WTC11 (cell line): ENCODE results near the gene SDK2. TPM values are rescaled to one million over a fixed set of nuclear protein-coding genes. Genes with fewer than 3 reads are reported as not detected.

Experiments
- ATAC-seq: fragments of 200-7000 bp; cut with Tn5 transposase; 2 replicates; pipeline ENCODE4 v1.10.0; 2021; ENCODE audit warnings: mild to moderate bottlenecking, moderate library complexity
- CTCF ChIA-PET: fragments of 300-600 bp; sonication (Branson Sonifier 250); formaldehyde crosslinking; loops from one replicate; lab custom pipeline; 2021; ENCODE audit warnings: antibody characterized with exemption; lab: Charles Lee
- POLR2A ChIA-PET: fragments of 350-600 bp; sonication (Branson Sonifier 250); formaldehyde crosslinking; loops from one replicate; lab custom pipeline; 2021; ENCODE audit warnings: antibody characterized with exemption; lab: Charles Lee
- DNase-seq: peaks from one replicate; pipeline ENCODE4 v3.0.0; 2021; ENCODE audit warnings: low spot score
- H3K27ac Mint-ChIP-seq: 2 replicates; pipeline ENCODE4 v1.8.0; 2021; ENCODE audit warnings: mixed read lengths
- H3K27me3 Mint-ChIP-seq: 2 replicates; pipeline ENCODE4 v1.8.0; 2021; ENCODE audit warnings: low read depth, mild to moderate bottlenecking, moderate library complexity, mixed read lengths
- H3K36me3 Mint-ChIP-seq: 2 replicates; pipeline ENCODE4 v1.8.0; 2021; ENCODE audit warnings: mixed read lengths
- H3K4me1 Mint-ChIP-seq: 2 replicates; pipeline ENCODE4 v1.8.0; 2022; ENCODE audit warnings: mixed read lengths
- H3K4me3 Mint-ChIP-seq: 2 replicates; pipeline ENCODE4 v1.8.0; 2021; ENCODE audit warnings: mild to moderate bottlenecking, moderate library complexity, mixed read lengths
- H3K9me3 Mint-ChIP-seq: 2 replicates; pipeline ENCODE4 v1.8.0; 2021; ENCODE audit warnings: mixed read lengths
- AR ChIP-seq: fragments of 250-450 bp; sonication (Bioruptor Pico); IDR thresholded peaks from 2 replicates; pipeline ENCODE4 v1.9.0; 2021; ENCODE audit warnings: mild to moderate bottlenecking
- E2F1 ChIP-seq: sonication (generic); formaldehyde crosslinking; IDR thresholded peaks from 2 replicates; pipeline ENCODE4 v1.8.0; 2022; ENCODE audit warnings: mild to moderate bottlenecking, missing genetic modification reagents
- EMX1 ChIP-seq: fragments of 250-450 bp; sonication (Bioruptor Pico); IDR thresholded peaks from 2 replicates; pipeline ENCODE4 v1.8.0; 2021; ENCODE audit warnings: mild to moderate bottlenecking
- FOXJ3 ChIP-seq: sonication (generic); formaldehyde crosslinking; IDR thresholded peaks from 2 replicates; pipeline ENCODE4 v1.9.0; 2021; ENCODE audit warnings: missing genetic modification reagents, mild to moderate bottlenecking, borderline replicate concordance
- FOXK1 ChIP-seq: sonication (generic); formaldehyde crosslinking; IDR thresholded peaks from 2 replicates; pipeline ENCODE4 v1.8.0; 2022; ENCODE audit warnings: mild to moderate bottlenecking, moderate library complexity, missing genetic modification reagents
- GABPB1 ChIP-seq: sonication (generic); formaldehyde crosslinking; IDR thresholded peaks from 2 replicates; pipeline ENCODE4 v1.8.1; 2023; ENCODE audit warnings: mild to moderate bottlenecking, missing genetic modification reagents
- IRF2 ChIP-seq: sonication (generic); formaldehyde crosslinking; IDR thresholded peaks from 2 replicates; pipeline ENCODE4 v1.8.0; 2022; ENCODE audit warnings: low read depth, missing genetic modification reagents, borderline replicate concordance
- JAZF1 ChIP-seq: fragments of 250-450 bp; sonication (Bioruptor Pico); IDR thresholded peaks from 2 replicates; pipeline ENCODE4 v1.9.0; 2021; ENCODE audit warnings: moderate library complexity, mild to moderate bottlenecking, inconsistent platforms
- NFE2L1 ChIP-seq: sonication (generic); formaldehyde crosslinking; IDR thresholded peaks from 2 replicates; pipeline ENCODE4 v1.8.1; 2023; ENCODE audit warnings: missing genetic modification reagents
- OVOL2 ChIP-seq: fragments of 250-450 bp; sonication (Bioruptor Pico); IDR thresholded peaks from 2 replicates; pipeline ENCODE4 v1.9.0; 2021; ENCODE audit warnings: mild to moderate bottlenecking, borderline replicate concordance
- RORB ChIP-seq: fragments of 250-450 bp; sonication (Bioruptor Pico); IDR thresholded peaks from 2 replicates; pipeline ENCODE4 v1.9.0; 2021; ENCODE audit warnings: mild to moderate bottlenecking
- SMAD3 ChIP-seq: sonication (generic); formaldehyde crosslinking; IDR thresholded peaks from 2 replicates; pipeline ENCODE4 v1.8.0; 2022; ENCODE audit warnings: missing genetic modification reagents, mild to moderate bottlenecking, borderline replicate concordance
- TEAD1 ChIP-seq: sonication (generic); formaldehyde crosslinking; IDR thresholded peaks from 2 replicates; pipeline ENCODE4 v1.8.0; 2022; ENCODE audit warnings: mild to moderate bottlenecking, missing genetic modification reagents
- ZNF219 ChIP-seq: sonication (generic); formaldehyde crosslinking; IDR thresholded peaks from 2 replicates; pipeline ENCODE4 v1.8.0; 2023; ENCODE audit warnings: missing genetic modification reagents, mild to moderate bottlenecking, borderline replicate concordance
- ZNF263 ChIP-seq: sonication (generic); formaldehyde crosslinking; IDR thresholded peaks from 2 replicates; pipeline ENCODE4 v1.8.1; 2022; ENCODE audit warnings: low read depth, mild to moderate bottlenecking, moderate library complexity, missing genetic modification reagents
- ZNF416 ChIP-seq: fragments of 250-450 bp; sonication (Bioruptor Pico); IDR thresholded peaks from 2 replicates; pipeline ENCODE4 v1.9.0; 2021; ENCODE audit warnings: mild to moderate bottlenecking, inconsistent platforms
- ZNF423 ChIP-seq: fragments of 250-450 bp; sonication (Bioruptor Pico); IDR thresholded peaks from 2 replicates; pipeline ENCODE4 v2.1.2; 2022; ENCODE audit warnings: mild to moderate bottlenecking, moderate library complexity
- ZNF512 ChIP-seq: sonication (generic); formaldehyde crosslinking; IDR thresholded peaks from 2 replicates; pipeline ENCODE4 v1.8.1; 2022; ENCODE audit warnings: missing genetic modification reagents, borderline replicate concordance
- total RNA-seq: library from RNA; stranded (reverse); gene quantifications from 3 replicates; pipeline ENCODE4 v1.2.3, GENCODE V29; 2021
- TF ChIP-seq, protein P1 (sequence below): sonication (generic); formaldehyde crosslinking; IDR thresholded peaks from 2 replicates; pipeline ENCODE4 v1.8.0; 2023; ENCODE audit warnings: mild to moderate bottlenecking, missing genetic modification reagents
- TF ChIP-seq, protein P2 (sequence below): sonication (generic); formaldehyde crosslinking; IDR thresholded peaks from 2 replicates; pipeline ENCODE4 v1.8.1; 2023; ENCODE audit warnings: mild to moderate bottlenecking, missing genetic modification reagents, borderline replicate concordance
- TF ChIP-seq, protein P3 (sequence below): sonication (generic); formaldehyde crosslinking; IDR thresholded peaks from 2 replicates; pipeline ENCODE4 v1.8.1; 2023; ENCODE audit warnings: mild to moderate bottlenecking, moderate library complexity, missing genetic modification reagents
- TF ChIP-seq, protein P4 (sequence below): fragments of 250-450 bp; sonication (Bioruptor Pico); IDR thresholded peaks from 2 replicates; pipeline ENCODE4 v2.1.2; 2022; ENCODE audit warnings: mild to moderate bottlenecking, moderate library complexity

Gene SDK2
- total RNA-seq, 1 experiment from 2014 or later = 14.8 TPM

DNA sequence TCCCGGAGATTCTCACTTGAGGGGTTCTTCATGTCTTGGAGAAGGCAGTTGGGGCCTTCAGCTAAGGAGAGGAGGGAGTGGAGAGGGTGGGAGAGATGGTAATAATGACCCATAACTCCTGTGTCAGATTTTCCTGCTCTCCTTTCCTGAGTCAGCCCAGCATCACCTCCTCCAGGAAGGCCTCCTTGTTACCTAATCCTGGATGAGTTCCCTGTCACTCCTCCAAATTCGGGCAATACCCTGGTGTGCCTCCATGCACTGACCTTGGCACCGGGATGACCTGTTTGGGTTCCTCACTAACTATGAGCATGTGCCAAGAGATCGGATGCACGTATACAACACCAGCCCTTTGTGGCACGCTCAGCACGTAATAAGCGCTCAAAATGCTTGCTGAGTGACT is 38.8 kb downstream of the SDK2 start (continued):
- TF ChIP-seq, protein P1, sequence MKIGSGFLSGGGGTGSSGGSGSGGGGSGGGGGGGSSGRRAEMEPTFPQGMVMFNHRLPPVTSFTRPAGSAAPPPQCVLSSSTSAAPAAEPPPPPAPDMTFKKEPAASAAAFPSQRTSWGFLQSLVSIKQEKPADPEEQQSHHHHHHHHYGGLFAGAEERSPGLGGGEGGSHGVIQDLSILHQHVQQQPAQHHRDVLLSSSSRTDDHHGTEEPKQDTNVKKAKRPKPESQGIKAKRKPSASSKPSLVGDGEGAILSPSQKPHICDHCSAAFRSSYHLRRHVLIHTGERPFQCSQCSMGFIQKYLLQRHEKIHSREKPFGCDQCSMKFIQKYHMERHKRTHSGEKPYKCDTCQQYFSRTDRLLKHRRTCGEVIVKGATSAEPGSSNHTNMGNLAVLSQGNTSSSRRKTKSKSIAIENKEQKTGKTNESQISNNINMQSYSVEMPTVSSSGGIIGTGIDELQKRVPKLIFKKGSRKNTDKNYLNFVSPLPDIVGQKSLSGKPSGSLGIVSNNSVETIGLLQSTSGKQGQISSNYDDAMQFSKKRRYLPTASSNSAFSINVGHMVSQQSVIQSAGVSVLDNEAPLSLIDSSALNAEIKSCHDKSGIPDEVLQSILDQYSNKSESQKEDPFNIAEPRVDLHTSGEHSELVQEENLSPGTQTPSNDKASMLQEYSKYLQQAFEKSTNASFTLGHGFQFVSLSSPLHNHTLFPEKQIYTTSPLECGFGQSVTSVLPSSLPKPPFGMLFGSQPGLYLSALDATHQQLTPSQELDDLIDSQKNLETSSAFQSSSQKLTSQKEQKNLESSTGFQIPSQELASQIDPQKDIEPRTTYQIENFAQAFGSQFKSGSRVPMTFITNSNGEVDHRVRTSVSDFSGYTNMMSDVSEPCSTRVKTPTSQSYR (CRISPR knock-in tag) = no peak
- TF ChIP-seq SMAD3 (CRISPR knock-in tag) (no peak), ZNF263 (CRISPR knock-in tag) (no peak), ZNF512 (CRISPR knock-in tag) (no peak)

GRCh38 chr17:73604476-73604875 is 39.8 kb downstream of the SDK2 start:
- DNase-seq = no peak
- Mint-ChIP-seq H3K36me3 (no peaks in the 10 kb centered on the region), H3K4me1 (peaks cover 17% of the 10 kb centered on the region), H3K27me3 (no peaks in the 10 kb centered on the region), H3K27ac (no peak overlapping the region), H3K9me3 (no peaks in the 10 kb centered on the region), H3K4me3 (no peak overlapping the region)
- no peak for ATAC-seq
- CTCF ChIA-PET = interaction anchor here (1.5 kb wide), 1 partner anchor 8 kb away, joined by 6 read pairs; no protein-coding TSS in a partner anchor
- POLR2A ChIA-PET = no interaction called here
- no peak for TF ChIP-seq RORB
- TF ChIP-seq TEAD1 (CRISPR knock-in tag) = no peak
- no peak for TF ChIP-seq JAZF1
- no peak for TF ChIP-seq IRF2 (CRISPR knock-in tag)
- TF ChIP-seq AR = no peak
- TF ChIP-seq FOXJ3 (CRISPR knock-in tag) = no peak
- no peak for TF ChIP-seq ZNF423 (CRISPR knock-in tag)
- no peak for TF ChIP-seq OVOL2
- TF ChIP-seq, protein P2, sequence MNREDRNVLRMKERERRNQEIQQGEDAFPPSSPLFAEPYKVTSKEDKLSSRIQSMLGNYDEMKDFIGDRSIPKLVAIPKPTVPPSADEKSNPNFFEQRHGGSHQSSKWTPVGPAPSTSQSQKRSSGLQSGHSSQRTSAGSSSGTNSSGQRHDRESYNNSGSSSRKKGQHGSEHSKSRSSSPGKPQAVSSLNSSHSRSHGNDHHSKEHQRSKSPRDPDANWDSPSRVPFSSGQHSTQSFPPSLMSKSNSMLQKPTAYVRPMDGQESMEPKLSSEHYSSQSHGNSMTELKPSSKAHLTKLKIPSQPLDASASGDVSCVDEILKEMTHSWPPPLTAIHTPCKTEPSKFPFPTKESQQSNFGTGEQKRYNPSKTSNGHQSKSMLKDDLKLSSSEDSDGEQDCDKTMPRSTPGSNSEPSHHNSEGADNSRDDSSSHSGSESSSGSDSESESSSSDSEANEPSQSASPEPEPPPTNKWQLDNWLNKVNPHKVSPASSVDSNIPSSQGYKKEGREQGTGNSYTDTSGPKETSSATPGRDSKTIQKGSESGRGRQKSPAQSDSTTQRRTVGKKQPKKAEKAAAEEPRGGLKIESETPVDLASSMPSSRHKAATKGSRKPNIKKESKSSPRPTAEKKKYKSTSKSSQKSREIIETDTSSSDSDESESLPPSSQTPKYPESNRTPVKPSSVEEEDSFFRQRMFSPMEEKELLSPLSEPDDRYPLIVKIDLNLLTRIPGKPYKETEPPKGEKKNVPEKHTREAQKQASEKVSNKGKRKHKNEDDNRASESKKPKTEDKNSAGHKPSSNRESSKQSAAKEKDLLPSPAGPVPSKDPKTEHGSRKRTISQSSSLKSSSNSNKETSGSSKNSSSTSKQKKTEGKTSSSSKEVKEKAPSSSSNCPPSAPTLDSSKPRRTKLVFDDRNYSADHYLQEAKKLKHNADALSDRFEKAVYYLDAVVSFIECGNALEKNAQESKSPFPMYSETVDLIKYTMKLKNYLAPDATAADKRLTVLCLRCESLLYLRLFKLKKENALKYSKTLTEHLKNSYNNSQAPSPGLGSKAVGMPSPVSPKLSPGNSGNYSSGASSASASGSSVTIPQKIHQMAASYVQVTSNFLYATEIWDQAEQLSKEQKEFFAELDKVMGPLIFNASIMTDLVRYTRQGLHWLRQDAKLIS (CRISPR knock-in tag) = no peak
- no peak for TF ChIP-seq ZNF219 (CRISPR knock-in tag)
- TF ChIP-seq, protein P3, sequence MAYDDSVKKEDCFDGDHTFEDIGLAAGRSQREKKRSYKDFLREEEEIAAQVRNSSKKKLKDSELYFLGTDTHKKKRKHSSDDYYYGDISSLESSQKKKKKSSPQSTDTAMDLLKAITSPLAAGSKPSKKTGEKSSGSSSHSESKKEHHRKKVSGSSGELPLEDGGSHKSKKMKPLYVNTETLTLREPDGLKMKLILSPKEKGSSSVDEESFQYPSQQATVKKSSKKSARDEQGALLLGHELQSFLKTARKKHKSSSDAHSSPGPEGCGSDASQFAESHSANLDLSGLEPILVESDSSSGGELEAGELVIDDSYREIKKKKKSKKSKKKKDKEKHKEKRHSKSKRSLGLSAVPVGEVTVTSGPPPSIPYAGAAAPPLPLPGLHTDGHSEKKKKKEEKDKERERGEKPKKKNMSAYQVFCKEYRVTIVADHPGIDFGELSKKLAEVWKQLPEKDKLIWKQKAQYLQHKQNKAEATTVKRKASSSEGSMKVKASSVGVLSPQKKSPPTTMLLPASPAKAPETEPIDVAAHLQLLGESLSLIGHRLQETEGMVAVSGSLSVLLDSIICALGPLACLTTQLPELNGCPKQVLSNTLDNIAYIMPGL = no peak
- TF ChIP-seq GABPB1 = no peak
- TF ChIP-seq E2F1 (CRISPR knock-in tag) = no peak
- no peak for TF ChIP-seq NFE2L1 (CRISPR knock-in tag)
- TF ChIP-seq, protein P4, sequence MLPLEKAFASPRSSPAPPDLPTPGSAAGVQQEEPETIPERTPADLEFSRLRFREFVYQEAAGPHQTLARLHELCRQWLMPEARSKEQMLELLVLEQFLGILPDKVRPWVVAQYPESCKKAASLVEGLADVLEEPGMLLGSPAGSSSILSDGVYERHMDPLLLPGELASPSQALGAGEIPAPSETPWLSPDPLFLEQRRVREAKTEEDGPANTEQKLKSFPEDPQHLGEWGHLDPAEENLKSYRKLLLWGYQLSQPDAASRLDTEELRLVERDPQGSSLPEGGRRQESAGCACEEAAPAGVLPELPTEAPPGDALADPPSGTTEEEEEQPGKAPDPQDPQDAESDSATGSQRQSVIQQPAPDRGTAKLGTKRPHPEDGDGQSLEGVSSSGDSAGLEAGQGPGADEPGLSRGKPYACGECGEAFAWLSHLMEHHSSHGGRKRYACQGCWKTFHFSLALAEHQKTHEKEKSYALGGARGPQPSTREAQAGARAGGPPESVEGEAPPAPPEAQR (CRISPR knock-in tag) = no peak
- TF ChIP-seq FOXK1 (CRISPR knock-in tag) = no peak
- TF ChIP-seq ZNF416 (CRISPR knock-in tag) = no peak
- TF ChIP-seq EMX1 (CRISPR knock-in tag) = no peak
